NCI-H2107 treated with DMSO at 0.1 percent for 48 hours (cell line): ENCODE results near the gene ADCYAP1R1.

Experiments
- DNase-seq: peaks from one replicate; lab custom pipeline; 2025; ENCODE audit not compliant: unreplicated experiment; lab: John Stamatoyannopoulos, UW

Gene ADCYAP1R1

DNA sequence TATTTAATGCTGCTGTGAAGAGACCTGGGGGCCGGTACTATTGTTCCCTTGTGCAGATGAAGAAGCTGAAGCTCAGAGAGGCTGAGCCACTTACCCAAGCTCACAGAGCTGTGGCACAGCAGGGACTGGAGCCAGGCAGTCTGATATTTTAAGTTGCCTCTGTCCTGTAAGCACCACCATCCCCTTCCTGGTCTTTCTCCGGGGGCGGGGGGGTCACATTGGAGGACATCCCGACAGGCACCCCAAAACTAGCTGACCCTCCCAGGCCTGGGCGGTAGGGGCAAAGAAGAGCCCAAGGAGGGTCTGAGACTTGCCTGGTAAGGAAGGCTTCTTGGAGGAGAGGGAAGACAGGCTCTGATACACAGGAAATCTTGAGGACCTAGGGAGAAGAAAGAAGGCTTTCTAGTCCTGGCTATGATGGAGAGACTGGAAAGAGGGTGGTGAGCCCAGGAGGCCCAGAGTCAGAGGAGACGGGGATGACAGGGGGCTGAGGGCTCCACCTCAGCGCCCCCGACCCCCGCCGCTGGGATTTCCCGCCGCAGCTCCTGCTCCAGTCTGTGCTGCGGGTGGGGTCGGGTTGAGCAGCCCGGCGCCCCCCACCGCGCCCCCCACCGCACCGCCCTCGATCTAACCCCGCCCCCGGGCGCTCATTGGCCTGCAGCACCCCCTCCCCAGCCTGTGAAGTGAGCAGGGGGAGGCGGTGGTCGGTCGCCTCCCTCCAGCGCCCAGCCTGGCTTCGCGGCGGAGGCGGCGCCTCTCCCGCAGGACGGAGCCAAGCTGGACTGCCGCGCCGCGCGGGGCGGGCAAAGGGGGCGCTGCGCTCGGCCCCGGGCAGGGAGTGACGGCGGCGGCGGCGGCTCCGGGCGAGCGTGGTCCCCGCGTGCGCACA is at the start of gene ADCYAP1R1:
Gene ADCYAP1R1 (plus strand): TSS at position 711 of the 889 bp plus-strand sequence. CDS start 10,957 bp downstream, outside the sequence.
- no peak for DNase-seq

DNA sequence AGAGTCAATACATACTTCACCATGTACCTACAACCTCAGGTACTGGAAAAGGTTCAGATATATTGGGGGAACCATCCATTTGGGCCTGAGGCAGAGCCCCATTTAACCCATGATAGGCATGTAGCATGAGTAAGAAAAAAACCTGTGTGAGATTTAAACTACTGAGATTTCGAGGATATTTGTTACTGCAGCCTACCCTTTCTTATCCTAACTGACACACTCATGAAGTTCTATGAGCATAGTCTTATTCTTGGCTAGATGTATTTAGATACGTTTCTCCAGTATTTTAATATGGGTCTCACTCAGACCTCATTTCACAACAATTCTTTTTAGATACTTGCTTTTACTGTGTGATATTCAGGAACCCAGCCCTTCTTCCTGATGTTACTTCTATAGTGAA is 49.0 kb upstream of the ADCYAP1R1 start:
- no peak for DNase-seq

- DNase-seq = no peak
Measured at GRCh38 chr7:31003721-31004120, 48.4 kb upstream of the ADCYAP1R1 start.

DNA sequence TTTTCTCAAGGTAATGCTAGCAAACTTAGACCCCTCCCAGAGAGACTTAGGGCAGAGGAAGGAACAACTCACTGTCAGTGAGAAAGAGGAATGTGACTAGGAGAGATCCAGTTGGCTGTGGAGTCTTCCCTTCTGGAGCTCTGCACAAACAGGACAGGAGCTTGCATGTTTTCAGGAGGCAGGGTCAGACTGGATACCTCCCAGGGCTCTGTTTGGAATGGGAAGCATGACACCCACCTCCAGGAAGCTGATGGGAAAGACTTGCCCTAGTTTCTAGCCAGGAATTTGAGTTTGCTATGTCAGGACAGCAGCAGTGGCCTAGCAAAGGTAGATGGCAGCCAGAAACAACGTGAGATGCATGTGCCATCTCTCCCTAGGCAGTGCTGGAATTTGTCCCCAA is 47.7 kb upstream of the ADCYAP1R1 start:
- DNase-seq = no peak

- DNase-seq = no peak
Measured at GRCh38 chr7:31006857-31007256, 45.3 kb upstream of the ADCYAP1R1 start.

GRCh38 chr7:31007634-31008033 is 44.5 kb upstream of the ADCYAP1R1 start:
- DNase-seq = no peak

DNA sequence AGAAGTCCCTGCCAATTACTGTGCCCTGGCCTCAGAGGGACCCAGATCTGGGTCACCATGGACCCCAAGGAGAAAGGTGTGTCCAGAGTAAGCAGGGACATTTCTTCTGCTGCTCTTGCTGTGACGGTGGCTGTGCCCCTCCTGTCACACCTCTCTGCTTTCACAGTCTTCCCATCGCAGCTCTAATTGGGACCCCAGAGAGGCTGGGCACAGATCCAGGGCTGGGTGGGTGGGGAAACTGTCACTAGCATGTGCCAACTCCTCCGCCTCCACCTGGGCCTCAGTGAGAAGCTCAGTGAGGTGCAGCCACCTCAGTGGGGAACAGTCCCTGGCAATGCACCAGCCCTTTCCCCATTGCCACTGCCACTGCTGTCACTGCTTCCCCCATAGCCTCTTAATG is 37.3 kb upstream of the ADCYAP1R1 start:
- no peak for DNase-seq

GRCh38 chr7:31017032-31017675 is 35.0 kb upstream of the ADCYAP1R1 start:
- DNase-seq = no peak

- no peak for DNase-seq
Measured at GRCh38 chr7:31017721-31018120, 34.4 kb upstream of the ADCYAP1R1 start.

DNA sequence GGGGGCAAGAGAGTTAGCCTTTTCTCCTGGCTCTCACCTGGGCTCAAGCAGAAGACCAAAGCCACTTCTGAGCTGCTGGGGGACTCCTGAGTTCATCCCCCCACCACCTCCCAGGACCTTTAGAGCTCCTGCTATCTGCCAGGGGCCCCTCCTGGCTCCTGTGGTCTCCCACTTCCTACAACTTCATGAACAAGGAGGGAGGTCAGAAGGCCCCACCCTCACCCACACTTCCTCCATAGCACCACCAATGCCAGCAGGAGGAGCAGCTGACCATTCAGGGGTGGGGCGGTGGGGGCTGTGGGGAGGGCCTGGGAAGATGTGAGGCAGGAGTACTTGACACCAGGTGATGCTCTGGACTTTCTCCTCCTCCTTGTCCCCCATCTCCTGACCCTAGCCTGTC is 32.6 kb upstream of the ADCYAP1R1 start:
- DNase-seq = no peak

GRCh38 chr7:31020161-31020560 is 31.9 kb upstream of the ADCYAP1R1 start:
- no peak for DNase-seq

DNA sequence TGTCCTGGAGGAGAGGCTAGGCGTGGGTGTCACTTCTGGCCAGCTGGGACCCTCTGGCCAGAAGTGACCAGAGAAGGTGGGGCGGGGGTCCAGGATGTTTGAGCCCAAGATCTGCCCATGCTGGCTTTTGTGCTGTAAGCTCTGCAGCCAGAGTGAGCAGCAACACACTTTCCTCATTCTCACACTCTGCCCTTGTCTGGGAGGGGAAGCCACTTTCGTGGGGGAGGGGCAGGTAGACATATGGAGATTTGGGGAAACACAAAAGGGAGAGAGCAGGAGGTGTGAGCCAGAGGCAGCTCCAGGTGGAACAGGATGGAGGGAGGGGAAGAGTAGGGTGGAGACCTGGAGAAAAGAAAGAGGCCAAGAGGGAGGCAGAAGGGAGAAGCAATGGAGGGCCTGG is 31.5 kb upstream of the ADCYAP1R1 start:
- DNase-seq = no peak

DNA sequence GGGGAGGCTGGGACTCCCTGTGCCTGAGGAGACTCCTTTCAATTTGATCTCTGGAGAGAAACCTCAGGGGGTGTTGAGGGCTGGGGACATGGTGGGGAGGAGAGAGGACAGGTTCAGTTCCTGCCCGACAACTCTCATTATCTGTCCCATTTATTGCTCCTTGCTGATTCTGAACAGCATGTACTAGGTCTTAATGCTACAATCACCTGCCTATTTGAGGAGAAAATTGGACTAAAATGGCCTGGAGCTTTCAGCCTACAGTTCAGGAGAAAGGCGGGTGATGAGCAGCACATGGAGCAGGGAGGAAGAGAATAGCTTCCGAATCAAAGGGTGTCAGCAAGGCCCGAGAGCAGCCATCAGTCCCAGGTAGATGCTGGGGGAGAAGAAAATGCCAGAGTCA is 30.0 kb upstream of the ADCYAP1R1 start:
- DNase-seq = no peak

- DNase-seq = no peak
Measured at GRCh38 chr7:31022726-31023125, 29.4 kb upstream of the ADCYAP1R1 start.

DNA sequence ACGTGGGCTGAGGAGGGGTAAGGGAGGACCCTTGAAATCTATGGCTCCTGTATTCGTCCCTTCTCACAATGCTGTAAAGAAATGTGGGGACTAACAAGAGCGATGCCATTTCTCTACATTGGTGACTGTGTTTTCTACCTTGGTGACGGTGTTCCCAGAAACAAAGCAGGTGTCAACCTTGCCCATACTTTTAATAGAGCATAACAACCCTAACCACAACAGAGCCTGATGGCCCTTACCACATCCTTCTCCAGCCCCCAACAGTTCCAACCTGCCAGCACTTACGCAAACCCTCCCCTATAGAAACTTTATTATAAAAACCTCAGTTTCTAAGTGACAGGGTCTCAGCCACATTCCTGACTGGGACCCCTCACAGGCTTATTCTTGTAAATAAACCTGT is 28.2 kb upstream of the ADCYAP1R1 start:
- DNase-seq = no peak

- DNase-seq = no peak
Measured at GRCh38 chr7:31027161-31027965, 24.7 kb upstream of the ADCYAP1R1 start.

DNA sequence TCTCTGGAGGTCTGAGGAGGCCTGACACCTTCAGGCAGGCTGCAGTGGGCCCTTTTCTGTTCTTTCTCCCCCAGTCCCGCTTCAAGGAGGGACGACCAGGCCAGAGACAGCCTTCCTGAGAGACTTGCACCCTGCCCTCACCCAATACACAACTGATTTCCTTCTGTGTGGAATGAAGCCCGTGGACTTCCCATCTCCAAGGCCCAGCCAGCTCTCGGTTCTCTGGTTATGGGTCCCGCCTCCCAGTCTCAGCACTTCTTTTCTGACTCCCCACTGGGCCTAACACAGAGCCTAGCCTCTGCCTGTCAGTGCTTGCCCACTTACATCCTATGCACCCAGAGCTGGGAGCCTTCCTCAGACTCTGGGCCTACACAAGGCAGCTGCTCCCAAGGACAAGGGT is 24.1 kb upstream of the ADCYAP1R1 start:
- no peak for DNase-seq

DNA sequence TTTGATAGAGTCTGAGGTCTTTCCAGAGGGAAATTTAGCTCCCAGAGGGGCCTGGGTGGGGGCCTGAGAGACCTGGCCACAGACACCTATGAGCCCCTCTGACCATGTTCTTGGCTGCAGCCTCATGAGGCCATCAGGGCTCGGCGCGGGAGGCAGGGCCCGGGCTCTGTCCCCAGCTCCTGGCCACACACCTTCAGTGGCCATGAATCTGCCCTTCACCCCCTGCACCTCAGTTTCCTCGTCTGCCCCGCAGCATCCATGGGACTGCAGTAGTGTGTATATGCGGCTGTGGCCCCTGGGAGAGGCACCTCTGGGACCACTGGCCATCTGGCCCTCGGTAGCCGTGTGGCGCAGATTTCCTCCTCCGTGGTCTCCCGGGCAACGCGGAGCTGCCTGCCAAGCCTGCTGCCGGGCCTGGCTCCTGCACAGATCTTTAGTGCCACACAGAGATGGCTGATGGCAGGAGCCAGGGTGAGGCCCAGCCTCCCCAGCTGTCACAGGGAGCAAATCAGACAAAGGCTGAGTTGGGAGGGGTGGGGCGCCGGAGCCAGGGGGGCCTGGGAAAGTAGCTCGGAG is 23.6 kb upstream of the ADCYAP1R1 start:
- no peak for DNase-seq

- no peak for DNase-seq
Measured at GRCh38 chr7:31029251-31030042, 22.7 kb upstream of the ADCYAP1R1 start.

DNA sequence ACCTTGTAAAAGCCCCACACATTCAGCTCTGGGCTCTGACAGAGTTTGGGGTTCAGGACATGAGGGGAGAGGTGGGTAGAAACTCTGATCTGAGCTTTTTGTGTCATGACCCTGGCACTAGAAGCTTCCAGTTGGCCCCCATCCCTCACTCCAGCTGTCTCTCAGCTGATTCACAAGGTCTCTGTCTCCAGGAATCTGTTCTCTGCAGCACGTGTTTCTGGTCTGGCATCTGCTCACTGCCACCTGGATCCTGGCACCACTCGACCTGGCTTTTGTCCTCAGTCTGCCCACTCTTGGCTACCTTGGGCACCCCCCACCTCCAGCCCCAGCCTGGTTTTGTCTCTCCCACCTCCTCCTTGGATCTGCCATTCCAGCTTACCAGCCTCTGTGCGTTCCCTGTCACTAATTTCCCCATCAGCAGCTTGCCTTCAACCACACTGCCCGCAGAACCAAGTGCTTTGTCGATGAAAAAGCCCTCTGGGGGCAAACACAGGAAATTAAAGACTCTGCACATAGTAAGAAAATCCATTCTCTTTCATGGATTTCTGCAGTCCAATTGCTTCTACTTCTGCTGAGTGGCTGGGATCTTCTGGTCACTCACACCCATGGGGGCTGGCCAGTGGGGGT is 18.3 kb upstream of the ADCYAP1R1 start:
- DNase-seq = no peak
